Retinal pigment epithelial cell (primary cell): ENCODE measurements around the gene FOXP1.

ENCODE experiments used
- DNase-seq: peaks from one replicate; pipeline ENCODE4 v3.0.0-alpha.2; 2010; ENCODE audit warnings: low read depth
- H3K4me3 ChIP-seq: 2 replicates; pipeline ENCODE4 v1.5.1; 2011; ENCODE audit warnings: mild to moderate bottlenecking, low read length, control low read depth, moderate library complexity
- TF ChIP-seq, protein P1 (sequence below): conservative IDR thresholded peaks from 2 replicates; pipeline ENCODE4 v1.5.1; 2011; ENCODE audit warnings: low read depth, low read length, control low read depth, inconsistent platforms

Gene FOXP1

DNA sequence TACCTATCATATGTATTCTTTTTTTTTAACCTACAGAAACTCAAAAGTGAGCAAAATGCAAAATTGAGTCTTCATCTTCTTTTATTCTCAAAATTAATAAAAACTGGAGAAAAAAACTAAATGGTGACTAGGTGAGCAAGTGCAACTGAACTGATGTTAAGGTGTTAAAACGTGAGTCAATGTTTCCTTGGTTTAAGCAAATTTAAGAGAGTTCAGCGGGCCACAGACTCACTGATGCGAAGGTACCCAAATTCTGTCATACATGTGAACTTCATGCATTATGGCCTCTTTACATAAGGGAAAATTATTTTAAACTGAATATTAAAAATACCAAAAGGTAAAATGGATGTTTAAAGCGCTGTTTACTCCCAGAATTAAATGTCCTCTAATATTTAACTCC lies 206.6 kb downstream of the FOXP1 start:
- no peak overlapping the region for H3K4me3 ChIP-seq
- DNase-seq: no peak
- TF ChIP-seq, protein P1, sequence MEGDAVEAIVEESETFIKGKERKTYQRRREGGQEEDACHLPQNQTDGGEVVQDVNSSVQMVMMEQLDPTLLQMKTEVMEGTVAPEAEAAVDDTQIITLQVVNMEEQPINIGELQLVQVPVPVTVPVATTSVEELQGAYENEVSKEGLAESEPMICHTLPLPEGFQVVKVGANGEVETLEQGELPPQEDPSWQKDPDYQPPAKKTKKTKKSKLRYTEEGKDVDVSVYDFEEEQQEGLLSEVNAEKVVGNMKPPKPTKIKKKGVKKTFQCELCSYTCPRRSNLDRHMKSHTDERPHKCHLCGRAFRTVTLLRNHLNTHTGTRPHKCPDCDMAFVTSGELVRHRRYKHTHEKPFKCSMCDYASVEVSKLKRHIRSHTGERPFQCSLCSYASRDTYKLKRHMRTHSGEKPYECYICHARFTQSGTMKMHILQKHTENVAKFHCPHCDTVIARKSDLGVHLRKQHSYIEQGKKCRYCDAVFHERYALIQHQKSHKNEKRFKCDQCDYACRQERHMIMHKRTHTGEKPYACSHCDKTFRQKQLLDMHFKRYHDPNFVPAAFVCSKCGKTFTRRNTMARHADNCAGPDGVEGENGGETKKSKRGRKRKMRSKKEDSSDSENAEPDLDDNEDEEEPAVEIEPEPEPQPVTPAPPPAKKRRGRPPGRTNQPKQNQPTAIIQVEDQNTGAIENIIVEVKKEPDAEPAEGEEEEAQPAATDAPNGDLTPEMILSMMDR: no peak

DNA sequence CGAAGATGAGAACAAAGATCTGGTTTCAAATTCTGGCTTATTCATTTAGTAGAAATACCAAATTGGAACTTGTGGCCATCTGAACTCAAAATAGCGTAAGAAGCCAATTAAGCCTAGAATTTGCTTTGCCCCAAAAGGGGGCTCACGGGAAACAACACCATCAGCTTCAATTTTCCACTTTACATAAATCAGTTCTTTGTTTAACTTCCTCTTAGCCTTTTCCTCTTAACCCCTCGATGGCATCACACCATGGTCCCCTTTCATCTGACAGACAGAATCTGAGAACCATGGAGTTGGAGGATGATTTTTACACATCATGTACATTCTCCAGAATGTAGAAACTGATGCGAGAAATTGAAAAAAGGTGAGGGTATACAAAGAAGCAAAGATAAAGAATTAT lies 207.0 kb downstream of the FOXP1 start:
- DNase-seq: no peak
- TF ChIP-seq, protein P1: no peak
- H3K4me3 ChIP-seq: no peak overlapping the region

DNA sequence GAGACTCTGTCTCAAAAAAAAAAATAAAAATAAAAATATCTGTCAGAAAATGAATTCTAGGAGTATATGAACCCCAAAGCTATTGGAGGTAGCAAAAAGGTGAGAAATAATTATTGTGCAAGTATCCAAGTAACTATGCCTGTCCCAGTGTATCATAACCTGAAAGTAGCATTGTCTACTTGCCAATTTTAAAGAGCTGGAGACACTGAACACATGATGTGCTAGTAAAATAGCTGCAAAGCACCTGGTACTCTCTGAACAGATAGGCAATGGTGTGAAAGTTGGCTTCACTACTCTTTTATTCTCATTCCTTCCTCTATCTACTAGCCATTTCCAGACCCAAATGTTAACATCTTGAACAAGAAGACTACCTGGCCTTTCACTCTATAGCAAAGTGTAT lies 208.9 kb downstream of the FOXP1 start:
- H3K4me3 ChIP-seq: no peak overlapping the region
- TF ChIP-seq, protein P1: no peak
- no peak for DNase-seq

DNA sequence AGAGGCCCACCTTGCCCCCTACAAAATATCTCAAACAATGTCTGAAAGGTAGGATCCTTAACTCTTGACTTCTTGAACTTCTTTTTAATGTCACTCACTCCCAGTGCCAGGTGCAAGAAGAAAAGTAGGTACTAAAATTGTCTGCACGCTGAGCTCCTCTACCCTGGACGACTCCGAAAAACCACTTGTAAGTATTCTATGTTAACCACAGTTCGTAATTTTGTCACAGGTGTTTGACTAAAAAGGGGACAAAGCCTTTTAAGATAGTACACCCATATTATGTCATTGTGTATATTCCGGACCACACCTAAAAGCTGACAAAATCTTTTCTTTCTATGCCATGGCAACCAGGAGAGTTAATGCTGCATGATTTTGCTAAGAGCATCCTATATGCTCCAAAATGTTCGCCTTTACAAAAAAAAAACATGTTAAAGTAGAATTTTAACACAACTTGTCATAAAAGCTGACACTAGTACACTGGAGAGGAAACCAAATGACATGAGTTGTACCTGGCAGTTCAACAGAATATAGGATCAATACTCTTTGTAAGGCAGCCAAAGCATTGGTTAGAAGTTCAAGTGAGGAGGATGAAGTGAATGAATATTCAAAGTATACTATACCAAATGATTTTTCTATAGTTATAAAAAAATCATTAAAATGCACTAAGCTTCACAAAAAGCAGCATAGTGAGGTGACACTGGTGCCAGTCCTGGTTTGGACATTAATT lies 210.5 kb downstream of the FOXP1 start:
- DNase-seq: no peak
- no peak overlapping the region for H3K4me3 ChIP-seq

DNA sequence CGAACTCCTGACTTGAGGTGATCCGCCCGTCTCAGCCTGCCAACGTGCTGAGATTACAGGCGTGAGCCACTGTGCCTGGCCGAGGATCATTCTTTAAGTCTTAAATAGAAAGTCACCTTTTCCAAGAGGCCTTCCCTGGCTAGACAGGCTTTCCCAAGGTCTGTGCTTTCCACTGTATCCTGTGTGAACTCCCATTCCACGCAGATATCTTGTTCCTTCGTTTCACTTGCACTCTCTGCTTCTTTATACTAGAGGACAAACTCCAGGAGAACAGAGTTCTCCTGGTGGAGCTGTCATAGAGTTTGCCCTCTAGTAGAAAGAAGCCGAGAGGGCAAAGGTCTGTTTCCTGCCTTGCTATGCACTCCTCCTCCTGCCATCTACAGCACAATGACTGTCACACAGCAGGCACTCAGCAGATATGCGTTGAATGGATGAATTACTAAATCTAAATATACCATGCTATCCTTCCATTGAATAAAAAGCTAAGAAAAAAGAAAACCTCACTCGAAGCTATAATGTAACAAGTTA lies 211.2 kb downstream of the FOXP1 start:
- TF ChIP-seq, protein P1: no peak
- no peak for DNase-seq
- H3K4me3 ChIP-seq: no peak overlapping the region

More for the DNA sequence above, 210.5 kb downstream of the FOXP1 start:
- TF ChIP-seq, protein P1: no peak

DNA sequence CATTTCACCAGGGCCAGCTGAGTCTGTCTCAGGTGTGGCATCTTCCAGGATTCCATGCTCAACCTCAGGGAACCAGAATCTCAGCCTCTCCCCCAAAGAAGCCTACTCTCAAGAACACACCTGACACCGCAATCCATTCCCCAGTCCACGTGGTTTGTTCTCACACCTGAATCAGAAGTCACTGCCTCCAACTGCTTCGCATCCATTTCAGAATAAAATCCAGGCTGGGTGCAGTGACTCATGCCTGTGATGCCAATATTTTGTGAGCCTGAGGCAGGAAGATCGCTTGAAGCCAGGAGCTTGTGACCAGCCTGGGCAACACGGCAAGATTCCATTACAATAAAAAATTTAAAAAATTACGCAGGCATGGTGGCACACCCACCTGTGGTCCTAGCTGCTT lies 212.2 kb downstream of the FOXP1 start:
- H3K4me3 ChIP-seq: no peak overlapping the region
- TF ChIP-seq, protein P1: no peak
- DNase-seq: no peak

DNA sequence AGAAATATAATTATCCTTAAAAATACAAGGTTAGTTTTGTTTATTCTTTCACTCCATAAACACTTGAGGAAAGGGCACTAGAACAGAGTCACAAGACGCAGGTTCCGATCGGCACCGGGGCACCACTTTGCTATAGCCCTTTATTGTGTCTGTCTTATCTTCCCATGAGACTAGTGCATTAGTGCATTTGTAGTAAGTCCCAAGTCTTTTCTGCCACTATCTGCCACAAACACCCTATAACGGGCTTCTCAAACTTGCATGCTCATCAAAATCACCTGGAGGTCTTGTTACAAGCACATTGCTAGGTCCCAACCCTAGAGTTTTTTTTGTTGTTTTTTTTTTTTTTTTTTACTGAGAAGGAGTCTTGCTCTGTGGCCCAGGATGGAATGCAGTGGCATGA lies 213.1 kb downstream of the FOXP1 start:
- H3K4me3 ChIP-seq: no peak overlapping the region
- TF ChIP-seq, protein P1: no peak
- no peak for DNase-seq
